GM18870 (cell line): ENCODE data around the gene SLC16A13.
"Not testable (repeated sequence)": the region's sequence is repeated elsewhere in the genome, so short reads cannot be mapped to it uniquely, and the experiment has no call there.

Source experiments
- ATAC-seq: cut with Tn5 transposase; IDR thresholded peaks from one replicate; pipeline ENCODE4 v1.9.1; 2021; ENCODE audit warnings: moderate library complexity; ENCODE audit not compliant: unreplicated experiment

SLC16A13 gene

GRCh38 chr17:7035591-7036368, at the start of gene SLC16A13:
Gene SLC16A13, plus strand, starts transcription at chr17:7036015. Its CDS starts 368 bp downstream, at chr17:7036383.
- peak; percentile 84 for ATAC-seq

- ATAC-seq: no peak
These were observed 49.1 kb upstream of the SLC16A13 start for GRCh38 chr17:6986676-6987075.

GRCh38 chr17:6989779-6990178, 46.0 kb upstream of the SLC16A13 start:
- no peak for ATAC-seq

GRCh38 chr17:6993613-6994056, 42.2 kb upstream of the SLC16A13 start:
- ATAC-seq: not testable (repeated sequence)

- ATAC-seq: no peak
These were observed 41.7 kb upstream of the SLC16A13 start for GRCh38 chr17:6994118-6994598.

GRCh38 chr17:6994666-6995256, 41.1 kb upstream of the SLC16A13 start:
- ATAC-seq: no peak

GRCh38 chr17:6995500-6996255, 40.1 kb upstream of the SLC16A13 start, which contains the start of gene ALOX12:
Gene ALOX12, plus strand, starts transcription at chr17:6996049. Its CDS starts 69 bp downstream, at chr17:6996118.
- ATAC-seq: no peak

- no peak for ATAC-seq
These were observed 39.4 kb upstream of the SLC16A13 start for GRCh38 chr17:6996256-6997011.

- ATAC-seq: no peak
These were observed 38.6 kb upstream of the SLC16A13 start for GRCh38 chr17:6997171-6997570.

- no peak for ATAC-seq
These were observed 36.8 kb upstream of the SLC16A13 start for GRCh38 chr17:6998855-6999508.

GRCh38 chr17:7001318-7001961, 34.4 kb upstream of the SLC16A13 start:
- no peak for ATAC-seq

GRCh38 chr17:7002288-7003047, 33.3 kb upstream of the SLC16A13 start:
- ATAC-seq: no peak

GRCh38 chr17:7003745-7004144, 32.1 kb upstream of the SLC16A13 start:
- ATAC-seq: no peak

GRCh38 chr17:7004398-7005253, 31.2 kb upstream of the SLC16A13 start:
- ATAC-seq: no peak

GRCh38 chr17:7005716-7006115, 30.1 kb upstream of the SLC16A13 start:
- ATAC-seq: no peak

GRCh38 chr17:7007143-7007542, 28.7 kb upstream of the SLC16A13 start:
- ATAC-seq: no peak

- ATAC-seq: no peak
These were observed 25.3 kb upstream of the SLC16A13 start for GRCh38 chr17:7010523-7010922.

- ATAC-seq: no peak
These were observed 24.4 kb upstream of the SLC16A13 start for GRCh38 chr17:7011415-7011814.
